A673 (cell line): ENCODE results near the gene HNRNPA2B1. TPM values are rescaled to one million over a fixed set of nuclear protein-coding genes. Genes with fewer than 3 reads are reported as not detected.

ENCODE experiments used
- BruUV-seq: library from RNA; stranded (reverse); fragments of 400-500 nt; replicated peaks from 2 replicates; lab custom pipeline; 2021; lab: Mats Ljungman, UMichigan
- CTCF ChIA-PET: fragments of 300-600 bp; sonication (Branson Sonifier 250); formaldehyde crosslinking; loops from one replicate; lab custom pipeline; 2022; ENCODE audit warnings: antibody characterized with exemption; lab: Charles Lee
- POLR2A ChIA-PET: fragments of 300-600 bp; sonication (Branson Sonifier 250); formaldehyde crosslinking; loops from one replicate; lab custom pipeline; 2022; ENCODE audit warnings: antibody characterized with exemption; ENCODE audit not compliant: low non-redundant PET; lab: Charles Lee
- DNase-seq: peaks from one replicate; pipeline ENCODE4 v3.0.0-alpha.2; 2015; ENCODE audit warnings: low spot score
- H3K27ac ChIP-seq: fragments of 200-600 bp; sonication (generic); 2 replicates; pipeline ENCODE4 v1.5.1; 2016; ENCODE audit warnings: mixed run types, low read depth, mild to moderate bottlenecking, mixed read lengths, antibody characterized with exemption, low read length; ENCODE audit not compliant: poor library complexity, severe bottlenecking
- H3K27me3 ChIP-seq: fragments of 200-600 bp; sonication (generic); replicated peaks from 2 replicates; pipeline ENCODE4 v1.6.1; 2017; ENCODE audit warnings: mixed run types, low read depth, mild to moderate bottlenecking, mixed read lengths, antibody characterized with exemption, low read length; ENCODE audit not compliant: insufficient read depth, poor library complexity
- H3K36me3 ChIP-seq: fragments of 200-600 bp; sonication (generic); 2 replicates; pipeline ENCODE4 v1.6.1; 2016; ENCODE audit warnings: mixed run types, mild to moderate bottlenecking, mixed read lengths, antibody characterized with exemption, low read length; ENCODE audit not compliant: insufficient read depth, poor library complexity, severe bottlenecking
- H3K4me1 ChIP-seq: fragments of 200-600 bp; sonication (generic); 2 replicates; pipeline ENCODE4 v1.6.1; 2017; ENCODE audit warnings: mixed run types, mild to moderate bottlenecking, mixed read lengths, antibody characterized with exemption, low read length; ENCODE audit not compliant: insufficient read depth, poor library complexity, severe bottlenecking
- H3K4me3 ChIP-seq: fragments of 200-600 bp; sonication (generic); 2 replicates; pipeline ENCODE4 v1.5.1; 2016; ENCODE audit warnings: low read depth, mixed run types, mild to moderate bottlenecking, mixed read lengths, low read length; ENCODE audit not compliant: poor library complexity, severe bottlenecking
- H3K9me3 ChIP-seq: fragments of 200-600 bp; sonication (generic); 2 replicates; pipeline ENCODE4 v1.6.1; 2016; ENCODE audit warnings: mixed run types, low read depth, mild to moderate bottlenecking, mixed read lengths, antibody characterized with exemption, low read length; ENCODE audit not compliant: poor library complexity, severe bottlenecking
- CTCF ChIP-seq: fragments of 300-800, 200-600 bp; sonication (generic); conservative IDR thresholded peaks from 2 replicates; pipeline ENCODE4 v1.5.1; 2017; ENCODE audit warnings: low read depth, mild to moderate bottlenecking, antibody characterized with exemption, low read length, moderate library complexity, mixed read lengths
- EZH2 ChIP-seq: fragments of 200-600 bp; sonication (generic); IDR thresholded peaks from 2 replicates; pipeline ENCODE4 v1.6.1; 2017; ENCODE audit warnings: borderline replicate concordance, low read depth, mild to moderate bottlenecking, mixed read lengths, antibody characterized with exemption, low read length; ENCODE audit not compliant: poor library complexity, severe bottlenecking
- intact Hi-C: fragments of 100-400 bp; cut with micrococcal nuclease; formaldehyde crosslinking; loops from one replicate; pipeline ENCODE4 v1.10.0; 2022; ENCODE audit not compliant: unreplicated experiment
- total RNA-seq: library from RNA; stranded (reverse); gene quantifications from 2 replicates; pipeline ENCODE4 v1.2.3, GENCODE V29; 2021

The HNRNPA2B1 gene
- total RNA-seq, 1 experiment from 2014 or later, result 1,229 TPM

- intact Hi-C loops, result no loop called here
- no peak for DNase-seq
- no TSS peak for BruUV-seq
- TF ChIP-seq EZH2 (no peak), CTCF (no peak)
- Histone ChIP-seq H3K27me3 (no peaks in the 10 kb centered on the region), H3K27ac (no peak overlapping the region), H3K9me3 (no peaks in the 10 kb centered on the region), H3K4me1 (no peaks in the 10 kb centered on the region), H3K4me3 (no peak overlapping the region), H3K36me3 (no peaks in the 10 kb centered on the region)
- ChIA-PET CTCF (no interaction called here), POLR2A (no interaction called here)
These were observed 32.0 kb downstream of the HNRNPA2B1 start for GRCh38 chr7:26168458-26169023.

GRCh38 chr7:26167303-26167934, 33.1 kb downstream of the HNRNPA2B1 start:
- Histone ChIP-seq H3K27ac (no peak overlapping the region), H3K27me3 (no peaks in the 10 kb centered on the region), H3K4me3 (no peak overlapping the region), H3K4me1 (no peaks in the 10 kb centered on the region), H3K9me3 (no peaks in the 10 kb centered on the region), H3K36me3 (no peaks in the 10 kb centered on the region)
- no peak for DNase-seq
- no peak for TF ChIP-seq CTCF
- BruUV-seq, result no TSS peak
- ChIA-PET CTCF (no interaction called here), POLR2A (no interaction called here)
- intact Hi-C loops, result no loop called here

- TF ChIP-seq EZH2, result no peak
- no peak for TF ChIP-seq CTCF
- H3K36me3 ChIP-seq, result no peaks in the 10 kb centered on the region
- BruUV-seq, result no TSS peak
- H3K4me1 ChIP-seq, result no peaks in the 10 kb centered on the region
- no peak overlapping the region for H3K27ac ChIP-seq
- ChIA-PET POLR2A (no interaction called here), CTCF (no interaction called here)
- H3K4me3 ChIP-seq, result no peak overlapping the region
- H3K27me3 ChIP-seq, result no peaks in the 10 kb centered on the region
- H3K9me3 ChIP-seq, result no peaks in the 10 kb centered on the region
- no peak for DNase-seq
- intact Hi-C loops, result no loop called here
These were observed 33.8 kb downstream of the HNRNPA2B1 start for GRCh38 chr7:26166684-26167266.
